LoVo (cell line): ENCODE measurements around the gene UGT1A3.

Experiments used
- DNase-seq: peaks from one replicate; pipeline ENCODE4 v3.0.0-alpha.2; 2016; ENCODE audit warnings: low spot score

The UGT1A3 gene

GRCh38 chr2:233817361-233817911 is 88.6 kb downstream of the UGT1A3 start:
- no peak for DNase-seq

- no peak for DNase-seq
These were observed 89.3 kb downstream of the UGT1A3 start for GRCh38 chr2:233817995-233818638.

GRCh38 chr2:233818639-233819621 is 90.1 kb downstream of the UGT1A3 start:
- DNase-seq: no peak

- DNase-seq: no peak
These were observed 91.3 kb downstream of the UGT1A3 start for GRCh38 chr2:233819884-233820773.

- no peak for DNase-seq
These were observed 91.9 kb downstream of the UGT1A3 start for GRCh38 chr2:233820774-233821105.

GRCh38 chr2:233821196-233821595 is 92.4 kb downstream of the UGT1A3 start:
- DNase-seq: no peak

GRCh38 chr2:233821709-233822100 is 92.9 kb downstream of the UGT1A3 start:
- DNase-seq: no peak

GRCh38 chr2:233822101-233822771 is 93.4 kb downstream of the UGT1A3 start:
- no peak for DNase-seq
